NCI-H1436 treated with DMSO at 0.1 percent for 48 hours (cell line): Measurements from ENCODE around the gene RCAN3.
"Not testable (repeated sequence)": the region's sequence is repeated elsewhere in the genome, so short reads cannot be mapped to it uniquely, and the experiment has no call there.

ENCODE experiments used
- DNase-seq: peaks from one replicate; lab custom pipeline; 2025; lab: John Stamatoyannopoulos, UW

RCAN3 gene

DNA sequence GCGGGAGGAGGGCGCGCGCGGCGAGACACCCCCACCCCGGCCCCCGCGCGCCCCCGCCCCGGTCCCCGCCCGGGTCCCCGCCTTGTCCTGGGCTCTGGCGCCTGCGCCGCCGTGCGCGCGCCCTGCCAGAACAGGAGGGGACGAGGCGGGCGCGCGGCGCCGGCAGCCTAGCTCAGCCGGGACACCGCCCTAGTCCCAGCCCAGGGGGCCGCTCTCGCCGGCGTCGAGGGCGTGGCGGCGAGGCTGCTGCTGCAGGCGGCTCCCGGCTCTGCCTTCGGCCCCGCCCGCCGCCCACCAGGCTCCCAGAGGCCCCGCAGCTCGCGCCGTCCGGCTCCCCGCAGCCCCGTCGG lies at the start of gene RCAN3:
Gene RCAN3, plus strand, starts transcription at position 128 of the 350 bp plus-strand sequence. CDS start 11,537 bp downstream, outside the sequence.
- peak; percentile 37 for DNase-seq

DNA sequence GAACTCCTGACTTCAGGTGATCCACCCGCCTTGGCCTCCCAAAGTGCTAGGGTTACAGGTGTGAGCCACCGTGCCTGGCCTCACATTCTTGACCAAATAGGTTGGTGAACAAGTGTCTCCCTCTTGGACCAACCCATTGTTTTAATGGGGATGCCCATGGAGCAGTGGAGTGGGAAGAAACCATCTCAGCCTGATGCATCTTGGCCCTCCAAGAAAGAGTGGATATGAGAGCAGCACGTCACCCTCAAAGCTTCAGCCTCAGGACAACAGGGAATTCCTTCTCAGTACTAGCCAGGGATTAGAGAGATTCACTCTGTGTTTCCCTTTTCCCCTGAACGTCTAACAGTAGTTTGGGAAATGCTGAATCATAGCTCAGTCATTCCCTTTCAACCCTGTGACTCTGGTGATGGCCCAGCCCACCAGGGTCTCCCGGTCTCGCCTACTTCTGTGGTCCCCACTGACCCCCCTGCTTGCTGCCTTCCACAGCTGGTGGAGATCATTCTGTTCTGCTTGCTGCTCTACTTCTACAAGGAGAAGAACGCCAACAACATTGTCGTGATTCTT lies 49.6 kb upstream of the RCAN3 start:
- no peak for DNase-seq

DNA sequence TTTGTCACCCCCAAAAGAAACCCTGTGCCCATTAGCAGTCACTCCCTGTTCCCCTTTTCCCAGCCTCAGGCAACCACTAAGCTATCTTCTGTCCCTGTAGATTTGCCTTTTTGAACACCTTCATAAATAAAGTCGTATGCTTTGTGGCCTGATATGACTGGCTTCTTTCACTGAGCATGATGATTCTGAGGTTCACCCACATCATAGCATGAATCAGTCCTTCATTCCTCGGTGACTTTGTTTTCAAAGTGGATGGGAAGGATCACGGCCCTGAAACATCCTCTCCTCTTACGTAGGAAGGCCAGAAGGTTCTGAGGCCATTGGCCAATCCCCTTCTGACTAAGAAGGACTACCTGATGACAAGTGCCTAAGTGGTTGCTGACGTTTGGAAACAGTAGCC lies 48.0 kb upstream of the RCAN3 start:
- no peak for DNase-seq

DNA sequence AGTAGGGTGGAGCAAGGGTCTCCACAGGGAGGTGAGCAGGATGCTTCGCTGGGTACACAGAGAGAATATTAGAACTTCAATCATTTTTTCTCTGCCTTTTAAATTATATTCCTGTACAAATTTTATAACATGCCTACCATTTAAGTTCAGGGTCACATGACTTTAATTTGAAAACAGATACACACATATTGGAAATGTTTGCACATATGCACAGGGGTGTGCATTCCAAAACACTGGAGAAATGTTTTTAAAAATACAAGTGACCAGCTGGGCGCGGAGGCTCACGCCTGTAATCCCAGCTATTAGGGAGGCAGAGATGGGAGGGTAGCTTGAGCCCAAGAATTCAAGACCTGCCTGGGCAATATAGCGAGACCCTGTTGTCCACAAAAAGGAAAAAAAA lies 47.4 kb upstream of the RCAN3 start:
- no peak for DNase-seq

DNA sequence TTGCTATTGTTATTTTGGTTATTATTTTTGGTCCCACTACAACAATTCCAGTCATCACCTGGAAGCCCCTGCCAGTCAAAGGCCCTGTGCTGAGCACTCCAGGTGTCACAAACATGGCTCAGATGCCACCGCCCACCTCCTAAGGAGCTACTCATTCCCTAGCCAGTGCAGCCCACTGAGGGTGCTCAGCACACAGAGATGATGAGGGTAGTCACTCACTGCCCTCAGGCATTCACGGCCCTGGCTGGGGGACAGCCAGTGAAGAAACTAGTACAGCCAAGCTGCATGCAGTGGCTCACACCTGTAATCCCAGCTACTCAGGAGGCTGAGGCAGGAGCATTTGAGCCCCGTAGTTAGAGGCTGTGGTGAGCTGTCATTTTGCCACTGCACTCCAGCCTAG lies 44.8 kb upstream of the RCAN3 start:
- no peak for DNase-seq

DNA sequence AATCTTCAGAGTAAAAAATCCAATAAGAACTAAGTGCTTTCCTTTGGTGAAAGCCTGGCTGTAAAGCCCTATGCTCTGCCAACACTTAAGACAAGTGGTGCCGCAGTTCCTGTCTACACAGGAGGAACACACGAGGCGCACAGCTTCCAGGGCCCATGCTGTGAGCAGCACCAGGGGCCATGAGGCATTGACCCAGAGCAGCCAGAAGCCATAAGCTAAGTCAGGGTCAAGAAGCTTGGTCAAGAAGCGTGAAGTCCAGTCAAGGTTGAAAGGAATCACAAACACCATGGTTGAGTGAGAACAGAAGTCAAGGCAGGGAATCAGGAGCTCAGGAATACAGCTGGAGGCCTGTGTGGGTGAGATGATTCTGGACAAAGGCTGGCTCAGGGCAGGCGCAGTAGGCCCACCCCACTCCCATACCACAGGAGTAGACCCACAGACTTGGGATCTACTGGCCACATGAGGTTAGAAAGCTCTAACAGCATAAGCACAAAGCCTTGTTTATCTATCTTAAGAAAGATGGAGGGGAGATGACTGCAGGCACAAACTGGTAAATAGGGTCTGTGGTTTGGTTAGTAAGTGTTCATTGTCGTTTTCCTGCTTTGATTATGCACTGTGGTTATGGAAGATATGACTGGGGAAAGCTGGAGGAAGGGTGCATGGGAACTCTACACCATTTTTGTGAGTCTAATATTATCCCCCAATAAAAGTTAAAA lies 42.9 kb upstream of the RCAN3 start:
- no peak for DNase-seq

DNA sequence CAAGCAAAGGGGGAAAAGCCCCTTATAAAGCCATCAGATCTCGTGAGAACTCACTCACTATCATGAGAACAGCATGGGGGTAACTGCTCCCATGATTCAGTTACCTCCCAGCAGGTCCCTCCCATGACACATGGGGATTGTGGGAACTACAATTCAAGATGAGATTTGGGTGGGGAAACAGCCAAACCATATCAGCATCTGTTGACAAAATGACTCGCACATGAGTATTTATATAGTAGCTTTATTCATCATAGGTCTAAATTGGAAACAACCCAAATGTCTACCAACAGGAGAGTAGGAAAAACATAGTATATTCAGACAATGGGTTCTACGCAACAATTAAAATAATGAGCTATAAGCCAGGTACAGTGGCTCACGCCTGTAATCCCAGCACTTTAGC lies 40.5 kb upstream of the RCAN3 start:
- DNase-seq = not testable (repeated sequence)

DNA sequence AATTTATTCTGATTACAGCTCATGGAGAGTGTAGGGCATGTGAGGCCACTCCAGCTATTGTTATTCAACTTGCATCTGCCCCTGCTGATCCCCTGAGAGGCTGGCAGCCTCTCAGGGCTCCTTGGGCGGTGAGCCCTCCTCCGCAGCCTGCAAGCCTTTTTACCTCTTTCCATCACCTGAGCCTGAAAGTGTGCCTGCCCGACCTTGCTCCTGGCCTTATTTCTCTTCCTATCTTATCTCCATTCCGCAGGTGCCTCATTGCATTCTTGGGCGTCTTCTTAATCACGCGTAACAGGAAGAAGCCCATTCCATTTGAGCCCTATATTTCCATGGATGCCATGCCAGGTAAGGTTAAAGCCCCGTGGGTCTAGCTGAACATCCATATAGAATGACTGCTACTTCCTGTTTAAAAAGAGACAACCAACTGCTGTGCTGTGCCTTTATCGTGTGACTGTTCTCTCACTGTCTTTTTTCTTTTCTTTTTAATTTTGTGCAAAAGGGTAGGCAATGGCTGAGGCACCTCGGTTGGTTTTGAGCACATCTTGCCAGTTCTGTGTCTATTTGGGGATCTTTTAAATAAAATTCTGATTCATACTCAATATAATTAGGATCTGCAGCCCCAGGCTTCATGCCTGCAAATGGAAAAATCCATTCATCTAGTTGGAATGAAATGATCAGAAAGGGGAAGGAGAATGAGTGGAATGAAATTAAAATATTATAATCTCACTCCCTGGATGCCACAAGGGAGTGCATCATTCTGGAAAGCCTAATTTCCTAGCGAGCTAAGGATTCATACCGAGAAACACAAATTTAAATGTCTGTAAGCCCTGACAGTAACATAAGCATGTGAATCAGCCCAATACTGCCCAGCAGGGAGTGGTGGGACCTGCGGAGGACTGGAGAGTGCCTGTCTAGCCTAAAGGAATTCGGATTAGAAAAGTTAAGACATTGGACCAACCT lies 38.6 kb upstream of the RCAN3 start:
- DNase-seq = peak; percentile 64

DNA sequence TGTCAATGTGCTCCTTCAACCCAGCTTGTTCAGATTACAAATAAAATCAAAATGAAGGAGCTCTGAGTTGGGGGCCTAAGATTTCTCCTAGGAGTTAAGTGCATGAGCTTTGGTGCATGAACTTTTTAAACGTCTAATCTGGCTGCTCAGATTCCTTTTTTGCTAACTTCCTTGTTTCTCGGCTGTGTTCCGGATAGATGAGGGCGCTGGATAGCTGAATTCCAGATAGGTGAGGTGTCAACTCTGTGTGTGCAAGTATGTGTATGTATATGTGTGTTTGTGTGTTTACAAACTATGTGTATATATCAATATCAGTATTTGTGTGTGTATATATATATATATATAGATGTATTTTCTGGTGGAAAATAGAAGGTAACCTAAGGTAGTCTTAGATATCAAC lies 37.5 kb upstream of the RCAN3 start:
- no peak for DNase-seq

DNA sequence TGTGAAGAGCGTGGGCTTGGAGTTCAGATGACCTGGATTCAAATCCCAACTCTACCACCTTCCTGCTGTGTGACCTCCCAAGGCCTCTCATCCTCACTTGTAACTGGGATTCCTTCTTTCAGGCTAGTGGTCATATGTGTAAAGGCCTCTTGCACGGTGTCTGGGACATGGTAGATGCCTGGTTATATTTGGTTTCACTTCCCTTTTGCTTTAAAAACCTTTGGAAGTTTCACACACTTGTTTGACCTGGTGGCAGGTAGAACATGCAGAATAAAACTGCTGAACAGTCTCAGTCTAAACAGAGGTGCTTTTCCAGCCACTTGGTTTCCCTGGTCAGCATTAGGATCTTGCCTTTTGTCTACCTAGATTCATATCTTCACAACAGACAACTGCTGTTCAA lies 37.0 kb upstream of the RCAN3 start:
- DNase-seq = no peak

DNA sequence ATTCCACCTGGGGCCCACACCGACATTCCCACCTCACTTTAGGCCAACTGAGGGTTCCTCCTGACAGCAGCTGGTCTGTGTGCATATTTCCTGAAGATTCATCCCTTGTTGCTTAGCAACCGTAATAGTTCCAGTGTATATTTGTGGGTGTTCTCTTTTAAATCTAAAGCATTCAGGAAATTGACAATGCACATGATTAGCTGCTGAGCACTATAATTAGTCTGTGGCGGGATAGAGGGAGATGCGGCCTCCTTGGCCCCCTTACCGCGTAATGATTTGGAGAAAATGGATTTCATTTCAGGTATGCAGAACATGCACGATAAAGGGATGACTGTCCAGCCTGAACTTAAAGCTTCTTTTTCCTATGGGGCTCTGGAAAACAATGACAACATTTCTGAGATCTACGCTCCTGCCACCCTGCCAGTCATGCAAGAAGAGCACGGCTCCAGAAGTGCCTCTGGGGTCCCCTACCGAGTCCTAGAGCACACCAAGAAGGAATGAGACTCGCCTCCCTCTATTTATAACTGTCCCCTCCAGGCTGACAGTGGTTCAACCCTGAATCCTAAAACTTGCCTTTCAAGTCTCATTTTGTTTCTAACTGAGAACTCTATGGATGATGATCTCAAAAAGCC lies 33.8 kb upstream of the RCAN3 start:
- DNase-seq = no peak

DNA sequence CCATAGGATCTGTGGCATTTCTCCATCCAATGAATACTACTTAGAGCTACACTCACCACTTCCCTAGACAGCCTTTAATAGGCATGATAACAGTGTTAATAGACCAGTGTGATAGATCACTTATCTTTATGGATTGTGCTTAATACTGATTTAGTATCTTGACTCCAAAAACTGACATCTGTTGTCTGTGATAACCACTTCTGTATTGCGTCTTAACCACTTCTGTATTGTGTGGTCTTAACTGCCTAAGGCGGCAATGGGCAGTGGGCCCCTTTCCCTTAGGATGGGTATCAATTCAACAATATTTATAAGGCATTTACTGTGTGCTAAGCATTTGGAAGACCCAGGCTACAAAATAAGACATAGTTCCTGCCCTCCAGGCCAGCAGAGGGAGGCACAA lies 32.0 kb upstream of the RCAN3 start:
- no peak for DNase-seq

DNA sequence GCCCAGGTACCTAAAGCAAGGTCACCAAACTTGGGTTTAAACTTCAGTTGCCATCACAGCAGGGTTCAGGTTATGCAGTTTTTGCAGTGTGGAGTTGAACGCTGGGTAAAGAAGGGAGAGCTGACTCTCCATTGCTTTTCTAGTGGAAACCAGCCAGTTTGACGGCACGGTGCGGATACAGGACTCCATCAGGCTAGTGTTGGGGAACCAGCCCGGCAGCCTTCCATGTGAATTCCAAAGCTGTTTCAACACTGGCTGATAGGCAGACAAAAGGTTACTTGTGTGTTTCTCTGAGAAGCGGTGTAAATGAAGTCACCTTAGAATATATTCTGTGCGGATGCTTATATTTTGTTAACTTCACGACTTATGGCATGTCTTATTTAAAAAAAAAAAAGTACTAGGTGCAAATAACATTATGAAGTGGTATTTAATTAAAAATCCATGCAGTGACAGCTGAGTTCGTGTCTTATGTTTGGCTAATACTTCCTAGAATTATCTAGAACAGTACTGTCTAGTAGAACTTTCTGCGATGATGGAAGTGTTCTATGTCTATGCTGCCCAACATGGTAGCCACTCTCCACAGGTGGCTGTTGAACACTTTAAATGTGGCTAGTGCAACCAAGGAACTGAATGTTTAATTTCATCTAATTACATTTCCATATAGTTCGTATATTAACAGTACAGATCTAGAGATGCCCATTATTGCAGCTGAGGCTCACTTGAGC lies 29.9 kb upstream of the RCAN3 start:
- no peak for DNase-seq

DNA sequence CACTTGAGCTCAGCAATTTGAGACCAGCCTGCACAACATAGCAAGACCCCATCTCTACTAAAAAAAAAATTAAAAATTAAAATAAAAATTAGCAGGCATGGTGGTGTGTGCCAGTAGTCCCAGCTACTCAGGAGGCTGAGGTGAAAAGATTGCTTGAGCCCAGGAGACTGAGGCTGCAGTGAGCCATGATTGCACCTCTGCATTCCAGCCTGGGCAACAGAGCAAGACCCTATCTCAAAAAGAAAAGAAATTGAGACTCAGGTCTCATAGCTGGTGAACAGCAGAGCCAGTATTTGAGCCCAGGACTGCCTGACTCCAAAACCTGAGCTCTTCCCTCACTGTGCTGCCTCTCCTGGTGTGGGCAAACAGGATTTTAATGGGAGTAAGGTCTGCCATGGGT lies 28.4 kb upstream of the RCAN3 start:
- no peak for DNase-seq

DNA sequence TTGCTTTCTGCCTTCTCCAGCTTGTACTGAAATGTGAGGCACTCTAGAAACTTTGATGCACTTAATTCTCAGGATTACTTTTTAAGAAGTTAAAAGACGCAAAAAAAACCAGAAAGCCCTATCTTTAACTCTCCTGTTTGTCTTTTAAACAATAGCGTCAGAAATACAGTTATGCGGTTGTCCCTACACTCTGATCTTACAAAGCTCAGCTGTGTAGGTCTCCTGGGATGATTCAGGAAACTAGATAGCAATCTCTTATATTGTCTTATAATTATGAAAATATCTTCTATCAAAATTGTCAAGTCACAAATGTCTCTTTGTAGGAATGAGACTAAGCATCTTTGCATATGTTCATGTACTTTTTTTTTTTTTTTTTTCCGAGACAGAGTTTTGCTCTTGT lies 26.9 kb upstream of the RCAN3 start:
- no peak for DNase-seq

DNA sequence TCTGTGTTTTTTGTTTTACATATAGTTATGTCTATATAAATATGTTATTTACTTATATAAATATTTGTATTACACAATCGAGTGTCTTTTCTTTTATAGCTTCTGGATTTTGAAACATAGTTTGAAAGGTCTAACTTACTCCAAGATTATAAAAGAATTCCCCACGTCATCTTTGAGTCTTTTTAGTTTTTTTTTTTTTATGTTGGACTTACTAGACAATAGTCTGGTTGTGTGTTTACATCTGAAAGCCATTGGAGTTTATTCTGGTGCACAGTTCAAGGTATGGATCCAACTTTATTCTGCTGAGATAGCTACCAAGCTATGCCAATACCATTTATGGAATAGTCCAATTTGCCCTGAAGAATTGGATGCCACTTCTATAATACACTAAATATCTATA lies 26.1 kb upstream of the RCAN3 start:
- DNase-seq = no peak

DNA sequence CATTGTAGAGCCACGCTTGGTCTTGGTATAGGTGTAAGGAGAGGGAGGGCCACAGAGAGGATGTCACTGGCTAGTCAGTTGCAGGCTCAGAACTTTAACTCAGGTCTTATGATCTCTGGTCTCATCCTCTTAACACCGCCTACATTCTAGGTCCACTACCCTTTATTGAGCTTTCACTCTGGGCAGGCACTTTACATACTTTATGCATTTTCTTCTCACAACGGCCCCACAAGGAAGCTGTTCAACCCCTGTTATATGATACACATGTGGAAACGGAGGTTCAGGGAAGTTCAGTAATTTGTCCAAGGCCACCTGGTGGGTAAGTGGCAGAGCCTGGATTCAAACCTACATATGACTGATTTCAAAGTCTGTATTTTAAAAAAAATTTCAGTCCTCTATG lies 25.3 kb upstream of the RCAN3 start:
- DNase-seq = no peak

DNA sequence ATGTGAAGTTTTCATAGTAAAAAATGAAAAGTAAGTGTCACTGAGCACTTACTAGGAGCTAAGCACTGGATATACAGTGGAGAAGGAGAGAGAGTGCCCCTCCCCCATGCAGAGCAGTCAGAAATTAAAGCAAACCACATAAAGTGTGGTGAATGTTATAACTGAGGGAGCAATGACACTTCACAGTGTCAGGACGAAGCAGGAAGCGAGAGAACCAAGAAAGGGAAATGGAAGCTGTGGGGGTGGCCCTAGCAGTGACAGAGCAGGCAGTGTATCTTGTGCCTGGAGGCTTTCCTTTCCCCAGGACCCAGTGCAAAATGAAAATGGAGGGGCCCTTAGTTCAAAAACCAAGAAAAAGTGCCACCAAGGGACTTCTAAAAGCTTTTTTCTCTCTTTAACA lies 21.5 kb upstream of the RCAN3 start:
- no peak for DNase-seq

DNA sequence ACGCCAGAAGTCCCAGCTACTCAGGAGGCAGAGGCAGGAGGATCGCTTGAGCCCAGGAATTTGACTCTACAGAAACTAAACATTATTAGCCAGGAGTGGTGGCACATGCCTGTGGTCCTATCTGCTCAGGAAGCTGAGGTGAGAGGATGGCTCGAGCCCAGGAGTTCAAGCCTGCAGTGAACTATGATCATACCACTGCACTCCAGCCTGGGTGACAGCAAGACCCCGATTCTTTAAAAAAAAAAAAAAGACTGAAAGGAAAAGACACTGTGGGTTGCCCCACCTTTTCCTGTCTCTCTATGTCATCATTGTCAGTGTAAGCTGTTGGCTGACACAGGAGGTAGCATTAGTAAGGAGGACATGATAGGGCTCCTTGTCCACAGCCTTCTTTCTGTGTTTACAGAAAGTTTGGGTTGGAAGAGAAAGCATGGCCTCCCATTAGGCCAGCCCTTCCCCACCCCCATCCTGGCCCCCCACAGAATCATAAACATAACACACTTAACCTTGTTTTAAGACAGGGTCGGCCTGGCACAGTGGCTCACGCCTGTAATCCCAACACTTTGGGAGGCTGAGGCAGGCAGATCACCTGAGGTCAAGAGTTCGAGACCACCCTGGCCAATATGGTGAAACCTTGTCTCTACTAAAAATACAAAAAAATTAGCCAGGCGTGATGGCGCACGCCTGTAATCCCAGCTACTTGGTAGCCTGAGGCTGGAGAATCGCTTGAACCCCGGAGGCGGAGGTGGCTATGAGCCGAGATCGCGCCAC lies 20.6 kb upstream of the RCAN3 start:
- DNase-seq = no peak

DNA sequence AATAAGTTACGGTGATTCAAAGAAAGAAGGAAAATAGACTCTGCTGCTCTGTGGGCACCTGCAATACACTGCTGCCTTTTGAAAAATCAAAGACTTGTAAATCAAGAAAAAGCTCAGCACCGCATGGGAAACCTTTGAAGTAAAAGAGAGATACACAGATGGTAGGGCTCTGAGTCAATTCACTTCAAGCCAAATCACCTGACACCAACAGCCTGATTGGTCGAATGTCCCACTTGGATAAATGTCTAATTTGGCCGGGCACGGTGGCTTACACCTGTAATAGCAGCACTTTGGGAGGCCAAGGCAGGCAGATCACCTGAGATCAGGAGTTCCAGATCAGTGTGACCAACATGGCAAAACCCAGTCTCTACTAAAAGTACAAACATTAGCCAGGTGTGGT lies 19.2 kb upstream of the RCAN3 start:
- DNase-seq = no peak

DNA sequence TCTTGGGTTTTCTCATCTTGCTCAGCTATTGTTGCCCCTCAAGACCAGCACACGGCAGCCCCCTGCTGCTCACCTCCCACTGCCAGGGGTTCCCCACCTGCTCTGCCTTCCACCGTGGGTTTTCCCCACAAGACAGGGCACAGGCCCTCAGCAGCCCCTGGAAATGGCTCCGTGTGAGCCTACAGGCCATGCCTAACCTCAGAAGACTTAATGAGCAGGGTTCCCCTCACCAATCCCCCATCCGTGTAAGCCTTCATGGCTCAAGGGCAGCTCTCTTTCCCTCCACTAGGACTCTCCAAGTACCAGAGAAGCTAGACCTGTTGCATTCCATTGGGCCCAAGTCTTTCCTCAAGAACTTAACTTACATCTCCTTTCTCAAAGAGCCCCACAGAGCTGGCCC lies 18.4 kb upstream of the RCAN3 start:
- DNase-seq = no peak
